Ureter (tissue), 1 donor: Measurements from ENCODE around the gene NEURL1B. TPM values are rescaled to one million over a fixed set of nuclear protein-coding genes. Genes with fewer than 3 reads are reported as not detected.

ENCODE experiments used
- DNase-seq: peaks from one replicate; pipeline ENCODE4 v3.0.0-alpha.2; 2020; ENCODE audit warnings: low spot score
- total RNA-seq: library from RNA; stranded (reverse); gene quantifications from one replicate; pipeline ENCODE4 v1.2.4, GENCODE V29; 2023
- donor health status: DM: yes; HTN: yes; CAD: no.

The NEURL1B gene
- total RNA-seq, 1 donor from 2014 or later, result 35.0 TPM

- DNase-seq, result peak; percentile 73
Measured at GRCh38 chr5:172714491-172715420, 73.7 kb downstream of the NEURL1B start.

DNA sequence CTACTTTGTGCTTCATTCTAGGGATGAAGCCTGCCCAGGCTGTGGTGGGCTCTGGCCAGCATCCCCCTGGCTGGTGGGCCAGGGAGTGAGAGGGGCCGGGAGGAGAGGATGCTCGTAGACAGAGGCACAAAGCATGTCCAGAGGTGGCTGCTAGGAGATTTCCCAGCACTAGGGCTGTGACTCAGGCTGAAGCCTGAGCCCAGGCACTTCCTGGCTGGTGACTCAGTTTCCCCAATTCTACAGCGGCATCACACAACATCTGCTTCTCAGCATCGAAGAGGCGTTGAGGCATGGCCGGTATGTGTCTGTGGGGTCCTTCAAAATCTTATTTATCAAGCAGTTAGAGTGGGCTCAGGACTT, 74.3 kb downstream of the NEURL1B start:
- no peak for DNase-seq

DNA sequence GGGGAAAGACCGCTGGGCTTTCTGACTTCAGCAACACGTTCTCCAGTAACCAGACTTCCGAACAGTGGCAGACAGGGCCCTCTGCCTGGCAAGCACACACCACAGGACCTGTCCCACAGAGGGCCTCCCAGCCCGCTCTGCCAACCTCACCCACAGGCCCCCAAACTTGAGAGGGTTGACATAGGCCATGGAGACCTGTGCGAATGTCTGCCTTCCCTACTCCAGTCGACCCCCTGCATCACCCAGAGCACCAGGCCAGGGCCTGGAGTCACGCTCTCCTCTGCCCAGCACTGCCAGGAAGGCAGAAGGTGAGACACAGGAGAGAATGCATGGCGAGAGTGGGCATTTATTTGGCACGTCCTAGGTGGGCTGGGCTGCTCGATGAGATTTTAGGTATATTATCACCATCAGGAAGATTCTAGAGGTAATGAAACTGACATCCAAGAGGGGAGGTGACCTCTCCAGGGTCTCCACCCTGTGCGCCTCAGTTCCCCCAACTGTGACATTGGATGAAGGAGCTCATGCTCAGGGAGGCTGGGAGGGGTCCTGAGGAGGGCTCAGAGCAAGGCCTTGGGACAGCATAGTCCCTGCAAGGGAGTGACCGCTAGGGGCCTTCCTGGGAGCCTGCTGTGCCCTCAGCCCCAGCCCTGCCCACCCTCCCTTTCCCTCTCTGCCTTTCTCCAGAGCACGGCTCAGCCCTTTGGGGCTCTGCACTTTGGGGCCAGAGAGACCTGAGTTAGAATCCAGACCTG, 75.0 kb downstream of the NEURL1B start:
- no peak for DNase-seq

DNA sequence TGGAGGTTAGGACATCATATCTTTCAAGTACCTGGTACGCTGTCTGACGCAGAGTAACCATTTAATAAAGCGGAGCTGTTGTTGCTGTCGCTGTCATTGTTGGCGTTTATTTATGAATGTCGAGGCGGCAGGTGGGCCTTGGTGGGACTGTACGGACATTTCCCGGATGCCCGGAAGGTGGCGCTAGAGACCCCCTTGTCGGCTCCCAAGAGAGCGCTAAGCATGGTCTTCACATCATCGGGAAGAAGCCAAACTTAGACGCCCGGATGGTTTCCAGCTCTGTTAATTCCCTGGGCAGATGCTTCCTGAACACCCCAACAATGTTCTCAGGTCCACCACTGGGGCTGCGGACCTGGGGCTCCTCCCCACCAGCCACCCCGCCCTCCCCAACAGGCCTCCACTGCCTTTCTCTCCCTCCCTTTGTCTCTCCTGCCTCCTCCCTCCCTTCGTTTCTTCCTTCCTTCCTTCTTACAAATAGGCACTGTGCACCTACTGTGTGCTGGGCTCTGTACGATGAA, 75.8 kb downstream of the NEURL1B start:
- DNase-seq, result peak; percentile 88

DNA sequence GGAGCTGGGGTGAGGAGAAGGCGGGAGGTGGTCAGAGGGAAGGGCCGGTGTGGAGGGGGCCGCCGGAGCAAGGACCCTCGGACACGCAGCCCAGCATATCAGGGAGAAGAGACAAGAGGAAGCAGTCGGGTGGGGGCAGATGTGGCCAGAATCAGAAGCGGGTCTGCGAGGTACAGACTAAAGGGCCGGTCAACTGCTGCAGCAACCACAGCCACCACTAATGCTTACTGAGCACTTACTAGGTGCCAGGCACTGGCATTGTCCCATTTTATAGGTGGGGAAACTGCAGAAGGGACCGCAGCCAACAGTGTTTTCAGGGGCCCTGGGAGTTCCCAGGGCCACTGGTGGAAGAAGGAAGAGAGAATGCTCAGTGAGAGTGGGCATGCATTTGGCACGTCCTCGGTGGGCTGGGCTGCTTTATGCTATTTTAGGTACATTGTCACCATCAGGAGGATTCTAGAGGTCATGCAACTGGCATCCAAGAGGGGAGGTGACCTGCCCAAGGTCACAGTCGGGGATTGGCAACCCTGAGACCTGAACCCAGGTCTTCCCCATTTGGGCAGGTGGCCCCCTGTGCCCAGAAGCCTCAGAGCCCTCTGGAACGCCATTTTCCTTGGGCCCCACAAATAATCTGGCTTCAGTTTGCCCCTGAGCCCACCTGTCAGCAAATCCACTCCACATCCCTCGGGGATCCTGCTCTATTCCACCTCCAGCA, 76.6 kb downstream of the NEURL1B start:
- no peak for DNase-seq

DNA sequence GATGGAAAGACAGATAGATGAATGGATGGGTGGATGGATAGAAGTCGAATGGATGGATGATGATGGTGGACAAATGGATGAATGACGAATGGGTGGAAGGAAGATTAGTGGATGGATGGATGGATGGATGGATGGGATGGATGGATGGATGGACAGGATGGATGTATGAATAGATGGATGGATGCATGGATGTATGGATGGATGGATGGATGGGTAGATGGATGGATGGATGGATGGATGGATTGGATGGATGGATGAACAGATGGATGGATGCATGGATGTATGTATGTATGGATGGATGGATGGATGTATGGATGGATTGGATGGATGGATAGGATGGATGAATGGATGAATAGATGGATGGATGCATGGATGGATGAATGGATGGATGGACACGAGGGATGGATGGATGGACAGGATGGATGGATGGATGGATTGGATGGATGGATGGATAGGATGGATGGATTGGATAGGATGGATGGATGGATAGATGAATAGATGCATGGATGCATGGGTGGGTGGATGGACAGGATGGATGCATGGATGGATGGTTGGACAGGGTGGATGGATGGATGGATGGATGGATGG, 77.6 kb downstream of the NEURL1B start:
- no peak for DNase-seq

DNA sequence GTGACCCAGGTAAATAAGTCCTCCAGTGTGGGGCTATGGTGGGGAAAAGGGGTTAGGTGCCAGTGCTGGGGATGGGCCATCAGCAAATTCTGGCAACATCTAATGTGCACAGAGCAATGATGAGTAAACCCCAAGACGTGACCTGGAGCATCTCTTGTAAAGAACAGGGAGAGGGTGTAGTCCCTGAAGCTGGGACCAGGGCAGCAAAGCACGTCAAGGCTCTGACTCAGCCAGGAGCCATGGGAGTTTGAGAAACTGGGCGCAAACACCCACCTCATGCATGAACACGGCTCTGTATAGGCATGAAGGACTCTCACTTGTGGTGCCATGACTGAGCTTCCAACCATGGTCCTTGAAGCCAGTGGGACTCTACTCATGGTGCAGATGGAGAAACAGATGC, 78.1 kb downstream of the NEURL1B start:
- DNase-seq, result no peak

DNA sequence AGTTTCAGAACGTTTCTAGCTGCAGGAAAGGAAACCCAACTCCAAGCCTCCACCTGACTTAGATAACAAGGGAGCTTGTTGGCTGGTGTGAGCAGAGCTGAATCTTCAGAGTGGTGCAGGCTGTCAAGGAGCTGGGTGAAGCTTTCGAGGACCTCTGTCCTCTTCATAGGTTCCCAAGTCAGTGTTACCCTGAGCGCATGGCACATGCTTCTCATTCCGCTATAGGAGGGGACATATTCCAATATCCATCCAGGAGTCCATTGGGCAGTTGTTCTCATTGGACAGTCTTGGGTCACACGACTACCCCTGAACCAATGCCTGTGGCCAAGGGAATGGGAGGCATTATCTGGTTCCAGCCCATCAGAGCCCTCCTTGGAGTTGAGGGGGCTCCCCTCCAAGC, 79.6 kb downstream of the NEURL1B start:
- DNase-seq, result no peak

GRCh38 chr5:172721455-172722326, 80.6 kb downstream of the NEURL1B start:
- no peak for DNase-seq

GRCh38 chr5:172722327-172722815, 81.3 kb downstream of the NEURL1B start:
- no peak for DNase-seq

DNA sequence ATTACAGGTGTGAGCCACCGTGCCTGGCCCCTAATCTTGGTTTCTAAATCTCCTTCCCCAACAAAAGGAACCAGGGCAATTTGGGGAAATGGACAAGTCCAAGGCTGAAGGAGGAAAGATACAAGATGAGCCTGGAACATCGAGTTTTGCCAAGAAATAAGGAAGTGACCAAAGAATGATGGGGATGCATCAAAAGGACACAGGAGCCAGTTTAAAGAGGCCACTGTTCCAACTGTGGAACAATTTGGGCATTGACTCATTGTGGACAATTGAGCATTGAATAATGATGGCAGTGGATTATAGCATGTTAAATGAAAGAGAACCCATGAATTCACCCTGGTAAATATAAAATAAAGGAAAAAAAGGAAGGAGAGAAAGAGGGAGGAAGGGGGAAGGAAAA, 82.4 kb downstream of the NEURL1B start:
- DNase-seq, result no peak

- no peak for DNase-seq
Measured at GRCh38 chr5:172724242-172725183, 83.5 kb downstream of the NEURL1B start.

DNA sequence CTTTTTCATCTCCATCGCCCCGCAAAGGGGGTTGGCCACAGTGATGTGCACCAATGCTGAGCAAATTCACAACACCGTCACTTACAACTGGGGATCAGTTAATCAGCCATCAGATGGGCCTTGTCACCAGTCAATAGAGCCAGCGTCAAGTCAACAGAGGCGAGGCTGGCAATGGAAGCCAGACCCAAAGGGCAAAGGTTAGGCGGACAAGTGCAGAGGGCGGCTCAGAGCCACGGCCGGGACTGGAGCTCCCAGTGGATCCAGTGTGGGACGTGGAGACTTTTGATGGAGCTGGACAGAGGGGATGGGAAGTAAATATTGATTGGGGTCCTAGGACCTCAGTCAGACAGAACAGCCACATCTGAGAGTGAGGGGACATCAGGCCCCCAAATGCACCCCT, 84.2 kb downstream of the NEURL1B start:
- DNase-seq, result no peak

DNA sequence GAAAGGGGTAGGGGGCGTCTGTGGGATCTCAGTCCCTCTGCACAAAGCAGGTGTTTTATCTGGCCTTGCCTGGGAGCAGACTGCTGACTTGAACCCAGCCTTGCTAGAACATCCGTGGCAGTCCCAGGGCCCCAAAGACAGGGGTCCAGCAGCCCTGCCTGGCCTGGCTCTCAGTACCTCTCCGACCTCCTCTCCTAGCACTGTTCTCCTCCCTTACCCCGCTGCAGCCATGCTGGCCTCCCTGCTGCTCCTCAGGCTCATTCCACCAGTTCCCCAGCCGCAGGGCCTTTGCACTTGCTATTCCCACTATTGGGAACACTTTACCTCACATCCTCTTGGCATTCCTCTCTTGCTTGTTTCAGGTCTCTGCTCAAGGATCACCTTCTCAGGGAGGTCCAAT, 84.7 kb downstream of the NEURL1B start:
- DNase-seq, result no peak

DNA sequence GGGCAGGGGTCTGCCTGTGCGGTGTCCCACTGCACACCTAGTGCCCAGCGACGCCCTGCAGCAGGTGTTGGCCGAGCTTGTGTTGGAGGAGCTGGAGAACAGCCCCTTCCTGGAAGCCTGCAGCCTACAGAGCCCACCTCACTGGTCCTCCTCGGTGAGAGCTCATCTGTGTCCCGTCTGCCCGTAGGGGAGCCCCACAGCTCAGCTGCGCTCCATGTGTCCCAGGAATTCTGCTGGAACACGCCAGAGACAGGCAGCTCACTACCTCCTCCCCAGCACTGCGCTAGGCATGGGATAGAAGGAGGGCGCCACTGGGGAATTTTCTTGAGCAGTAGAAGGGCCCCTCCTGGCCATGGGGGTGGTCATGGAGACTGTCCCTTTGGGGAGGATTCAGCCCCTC, 85.9 kb downstream of the NEURL1B start:
- no peak for DNase-seq

DNA sequence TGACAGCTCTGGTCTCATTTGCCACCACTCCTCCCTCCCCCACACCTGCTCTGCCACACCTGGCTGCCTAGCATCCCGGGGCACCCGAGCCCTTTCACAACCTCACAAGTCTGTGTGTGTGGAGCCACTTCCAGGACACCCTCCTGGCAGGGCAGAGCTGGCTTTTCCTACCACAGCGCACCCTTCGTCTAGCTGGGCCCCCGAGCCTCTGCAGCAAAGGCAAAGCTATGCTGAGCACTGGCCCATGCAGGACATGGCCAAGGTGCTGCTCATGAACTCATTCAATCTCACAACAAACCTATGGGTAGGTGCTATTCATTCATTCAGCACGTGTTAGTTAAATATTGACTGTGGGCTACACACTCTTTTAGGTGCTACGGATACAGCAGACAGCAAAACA, 86.5 kb downstream of the NEURL1B start:
- DNase-seq, result no peak

- DNase-seq, result no peak
Measured at GRCh38 chr5:172728481-172729241, 87.6 kb downstream of the NEURL1B start.

DNA sequence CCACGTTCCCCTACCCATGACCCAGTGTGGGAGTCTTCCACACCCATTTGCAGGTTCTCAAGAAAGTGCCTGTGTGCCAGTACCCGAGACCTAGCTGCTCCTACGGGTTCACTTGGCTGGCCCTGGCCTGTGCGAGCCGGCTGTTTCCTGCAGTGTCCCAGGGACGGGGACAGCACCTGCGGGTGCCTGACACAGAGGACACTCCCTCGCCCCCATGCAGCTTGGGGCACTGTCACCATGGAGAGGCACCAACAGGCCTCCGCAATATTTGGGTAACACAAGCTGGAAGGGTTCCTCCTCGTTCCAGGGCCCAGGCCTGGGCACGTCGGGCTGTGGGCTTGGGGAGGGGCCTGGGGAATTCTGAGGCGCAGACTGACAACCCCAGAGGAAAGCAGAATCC, 88.5 kb downstream of the NEURL1B start:
- DNase-seq, result no peak

DNA sequence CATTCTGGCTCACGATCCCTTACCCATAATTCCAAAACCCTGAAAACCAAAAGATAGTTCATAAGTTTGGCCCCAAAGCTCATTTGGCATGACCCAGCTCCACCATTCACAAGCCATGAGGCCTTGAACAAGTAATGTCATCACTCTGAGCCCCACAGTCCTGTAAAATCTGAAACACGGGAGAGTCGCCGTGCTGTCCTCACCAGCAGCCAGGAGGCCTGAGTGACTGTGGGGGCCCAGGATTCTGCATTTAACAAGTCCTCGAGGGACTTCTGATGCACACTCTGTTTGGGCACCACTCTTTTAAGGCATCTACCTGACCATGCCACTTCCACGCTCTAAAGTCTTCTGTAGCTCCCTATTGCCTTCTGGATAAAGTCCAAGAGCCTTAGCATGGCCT, 89.2 kb downstream of the NEURL1B start:
- DNase-seq, result no peak
